H1 (cell line): ENCODE data around the gene SPN.
"Not testable (repeated sequence)": the region's sequence is repeated elsewhere in the genome, so short reads cannot be mapped to it uniquely, and the experiment has no call there.

Experiments used
- ATF2 ChIP-seq: IDR thresholded peaks from 2 replicates; pipeline ENCODE4 v1.6.1; 2012; ENCODE audit warnings: low read length, inconsistent platforms
- BACH1 ChIP-seq: IDR thresholded peaks from 2 replicates; pipeline ENCODE4 v1.6.1; 2012; ENCODE audit warnings: low read length, improper control_type of control experiment
- CTCF ChIP-seq, 3 experiments: IDR thresholded peaks; 1 replicate in 2 of 3; 2 replicates in 1 of 3; pipeline versions ENCODE4 v1.5.1 to v1.6.1; 2011; ENCODE audit warnings: low read length in 3 of 3, mild to moderate bottlenecking in 3 of 3, inconsistent platforms in 2 of 3, low read depth in 1 of 3, moderate library complexity in 1 of 3; ENCODE audit not compliant: insufficient read depth in 1 of 3; ENCODE audit errors: control extremely low read depth in 1 of 3
- EGR1 ChIP-seq: IDR thresholded peaks from 2 replicates; pipeline ENCODE4 v1.6.1; 2011; ENCODE audit warnings: low read depth, low read length, borderline replicate concordance
- FOSL1 ChIP-seq: IDR thresholded peaks from 2 replicates; pipeline ENCODE4 v1.6.1; 2011; ENCODE audit warnings: mild to moderate bottlenecking, low read depth, low read length, moderate library complexity; ENCODE audit not compliant: insufficient read depth
- JUN ChIP-seq: IDR thresholded peaks from 2 replicates; pipeline ENCODE4 v1.6.1; 2011; ENCODE audit warnings: low read depth, mild to moderate bottlenecking, improper control_type of control experiment, low read length
- POLR2A ChIP-seq, 2 experiments: IDR thresholded peaks; 1 replicate in 1 of 2; 2 replicates in 1 of 2; pipeline ENCODE4 v1.6.1; 2011; ENCODE audit warnings: low read depth in 2 of 2, low read length in 2 of 2, mild to moderate bottlenecking in 2 of 2; ENCODE audit errors: control extremely low read depth in 1 of 2
- POLR2AphosphoS5 ChIP-seq: IDR thresholded peaks from 2 replicates; pipeline ENCODE4 v1.6.1; 2011; ENCODE audit warnings: low read depth, low read length
- RNF2 ChIP-seq: fragments of 200-900, 300-1000 bp; sonication (generic); IDR thresholded peaks from 2 replicates; pipeline ENCODE4 v1.7.1; 2016; ENCODE audit warnings: borderline replicate concordance, low read depth, mild to moderate bottlenecking, antibody characterized with exemption, low read length; ENCODE audit not compliant: poor library complexity, severe bottlenecking; ENCODE audit errors: missing control alignments
- TEAD4 ChIP-seq: IDR thresholded peaks from 2 replicates; pipeline ENCODE4 v1.6.1; 2012; ENCODE audit warnings: low read depth, low read length, inconsistent platforms, mixed read lengths

- TF ChIP-seq POLR2A (IDR thresholded peaks at IDR 0.05; ENCODE audit: control extremely low read depth in 1 of 2, low read depth in 2 of 2, low read length in 2 of 2); CTCF (IDR thresholded peaks at IDR 0.05; ENCODE audit: control extremely low read depth in 1 of 3, insufficient read depth in 1 of 3, low read depth in 1 of 3, low read length in 3 of 3); EGR1; TEAD4; FOSL1; ATF2; JUN; POLR2AphosphoS5; RNF2; BACH1: not testable (repeated sequence)
Observed at GRCh38 chr16:29626778-29627331, 36.2 kb upstream of the SPN start.
